ENCODE data around the gene C9orf72.
"Not testable (repeated sequence)": the region's sequence is repeated elsewhere in the genome, so short reads cannot be mapped to it uniquely, and the experiment has no call there.

C9orf72 gene

DNA sequence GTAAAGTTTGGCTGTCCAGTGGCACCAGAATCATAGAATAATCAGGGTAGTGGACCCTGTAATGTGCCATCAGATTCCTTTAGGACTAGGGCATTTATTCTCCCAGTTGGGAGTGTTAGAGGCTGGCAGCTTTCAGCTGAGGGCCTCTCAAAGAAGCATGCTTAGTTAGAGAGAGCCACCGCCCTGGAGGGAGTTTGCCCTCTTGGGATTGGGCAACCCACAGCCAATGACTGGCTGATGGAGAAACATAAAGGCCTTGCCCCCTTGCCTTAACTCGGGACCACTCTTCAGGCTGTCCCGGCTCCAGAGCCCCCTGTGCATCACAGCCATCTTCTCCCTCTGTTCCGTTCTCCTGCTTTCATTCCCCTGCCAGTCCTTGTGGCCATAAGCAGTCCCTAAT lies 69.7 kb downstream of the C9orf72 start:
- ChIA-PET POLR2A (no interaction called here), CTCF (no interaction called here)
- DNase-seq (ENCODE audit: low read depth, low spot score) = no peak
- no peak overlapping the region for H3K4me3 ChIP-seq (ENCODE audit: low read depth, low read length)
- TF ChIP-seq CTCF (IDR thresholded peaks at IDR 0.05; ENCODE audit: insufficient read depth, low read length, missing control alignments) = no peak

- H3K4me3 ChIP-seq (ENCODE audit: low read depth, low read length); CTCF ChIA-PET; POLR2A ChIA-PET; DNase-seq (ENCODE audit: low read depth, low spot score): not testable (repeated sequence)
These were observed 72.4 kb downstream of the C9orf72 start for GRCh38 chr9:27500902-27501301.

DNA sequence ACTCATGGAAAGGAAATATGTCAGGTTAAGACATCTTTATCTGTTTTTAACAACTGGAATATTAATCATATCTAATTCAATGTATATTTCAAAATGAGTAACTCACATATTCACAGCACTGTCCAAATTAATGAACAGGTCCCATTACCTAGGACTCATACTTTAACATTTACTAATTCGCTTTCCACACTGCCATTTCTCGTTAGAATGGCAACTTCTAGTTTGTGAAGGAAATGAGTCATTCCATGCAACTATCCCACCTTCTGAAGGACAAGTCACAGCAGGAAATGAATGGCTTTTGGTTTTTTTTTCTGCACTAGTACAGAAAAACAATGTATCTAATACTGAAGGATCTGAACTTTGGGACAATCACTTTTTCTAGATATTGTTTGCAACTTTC lies 73.8 kb downstream of the C9orf72 start:
- ChIA-PET POLR2A (no interaction called here), CTCF (interaction anchor here (1.2 kb wide), 1 partner anchor 48 kb away, joined by 3 read pairs; no protein-coding TSS in a partner anchor)
- TF ChIP-seq CTCF (IDR thresholded peaks at IDR 0.05; ENCODE audit: insufficient read depth, low read length, missing control alignments) = no peak
- H3K4me3 ChIP-seq (ENCODE audit: low read depth, low read length) = no peak overlapping the region
- DNase-seq (ENCODE audit: low read depth, low spot score) = no peak

- no peak overlapping the region for H3K4me3 ChIP-seq (ENCODE audit: low read depth, low read length)
- POLR2A ChIA-PET = no interaction called here
- CTCF ChIA-PET = no interaction called here
- no peak for DNase-seq (ENCODE audit: low read depth, low spot score)
- no peak for TF ChIP-seq CTCF (IDR thresholded peaks at IDR 0.05; ENCODE audit: insufficient read depth, low read length, missing control alignments)
These were observed 75.3 kb downstream of the C9orf72 start for GRCh38 chr9:27497883-27498417.
